ENCODE results near the gene FIBCD1.

DNA sequence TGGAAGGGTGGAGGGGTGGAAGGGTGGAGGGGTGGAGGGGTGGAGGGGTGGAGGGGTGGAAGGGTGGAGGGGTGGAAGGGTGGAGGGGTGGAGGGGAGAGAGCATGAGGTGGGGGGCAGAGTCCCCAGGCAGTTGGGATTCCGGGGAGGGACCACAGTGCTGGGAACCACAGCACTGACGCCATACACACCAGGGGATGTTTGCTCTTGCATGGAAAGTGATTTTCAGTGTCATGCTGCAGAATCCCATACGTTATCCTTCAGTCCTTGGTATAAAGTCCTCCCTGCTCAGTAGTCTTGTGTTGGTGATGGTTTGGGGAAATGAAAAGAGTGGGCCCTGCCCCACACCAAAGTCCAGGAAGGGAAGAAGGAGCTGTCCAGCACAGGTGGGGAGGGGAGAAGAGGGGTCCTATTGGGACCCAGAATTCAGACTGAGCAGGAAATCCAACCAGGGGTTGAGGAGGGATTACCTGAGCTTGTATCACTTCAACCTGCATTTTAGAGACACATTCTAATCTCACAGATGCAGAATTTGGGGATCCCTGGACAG lies 5.5 kb upstream of the FIBCD1 start:
- no peak for TF ChIP-seq CTCF (optimal IDR thresholded peaks at IDR 0.05 in 1 of 3, IDR thresholded peaks at IDR 0.05 in 1 of 3, conservative IDR thresholded peaks at IDR 0.05 in 1 of 3; ENCODE audit: extremely low read depth in 1 of 3, insufficient read depth in 2 of 3, low read length in 3 of 3)
- no peak for TF ChIP-seq EZH2 (IDR thresholded peaks at IDR 0.05; ENCODE audit: low read length)

All from keratinocyte (primary cell).